Glutamatergic neuron (in vitro differentiated cells): ENCODE results near the gene CFAP157. TPM values are rescaled to one million over a fixed set of nuclear protein-coding genes. Genes with fewer than 3 reads are reported as not detected.

Source experiments
- DNase-seq: peaks from one replicate; pipeline ENCODE4 v3.0.0; 2022
- H3K27ac Mint-ChIP-seq: one replicate; pipeline ENCODE4 v1.8.0; 2020; ENCODE audit warnings: mild to moderate bottlenecking, mixed read lengths, inconsistent platforms; ENCODE audit not compliant: unreplicated experiment
- H3K27me3 Mint-ChIP-seq: one replicate; pipeline ENCODE4 v1.8.0; 2020; ENCODE audit warnings: mild to moderate bottlenecking, moderate library complexity, mixed read lengths, inconsistent platforms; ENCODE audit not compliant: unreplicated experiment
- H3K36me3 Mint-ChIP-seq: one replicate; pipeline ENCODE4 v1.8.0; 2020; ENCODE audit warnings: mild to moderate bottlenecking, mixed read lengths, inconsistent platforms; ENCODE audit not compliant: unreplicated experiment
- H3K4me1 Mint-ChIP-seq: one replicate; pipeline ENCODE4 v1.8.0; 2020; ENCODE audit warnings: mild to moderate bottlenecking, low read depth, mixed read lengths, inconsistent platforms; ENCODE audit not compliant: unreplicated experiment
- H3K4me3 Mint-ChIP-seq: one replicate; pipeline ENCODE4 v1.8.0; 2020; ENCODE audit warnings: mild to moderate bottlenecking, mixed read lengths, inconsistent platforms; ENCODE audit not compliant: unreplicated experiment
- H3K9me3 Mint-ChIP-seq: one replicate; pipeline ENCODE4 v1.8.0; 2020; ENCODE audit warnings: mild to moderate bottlenecking, moderate library complexity, mixed read lengths, inconsistent platforms; ENCODE audit not compliant: unreplicated experiment
- CTCF ChIP-seq: fragments of 200-600 bp; sonication (generic); IDR thresholded peaks from one replicate; pipeline ENCODE4 v1.5.0; 2021; ENCODE audit not compliant: partially characterized antibody, unreplicated experiment
- total RNA-seq: library from RNA; stranded (reverse); fragmentation: NEBNext Ultra II Directional; extraction: Animal tissue kit (Norgen Biotek cat#: 25700); gene quantifications from one replicate; pipeline ENCODE4 v1.2.1, GENCODE V29; 2021; ENCODE audit not compliant: unreplicated experiment

The CFAP157 gene
- total RNA-seq, 1 donor from 2014 or later, result 0.61 TPM

- no peak for DNase-seq
- Mint-ChIP-seq H3K9me3 (peaks cover 6% of the 10 kb centered on the region), H3K4me3 (no peak overlapping the region), H3K27ac (no peak overlapping the region), H3K27me3 (peaks cover 4% of the 10 kb centered on the region), H3K36me3 (no peaks in the 10 kb centered on the region), H3K4me1 (peaks cover 2% of the 10 kb centered on the region)
- no peak for TF ChIP-seq CTCF
These were observed 27.3 kb upstream of the CFAP157 start for GRCh38 chr9:127679506-127679905.

- DNase-seq, result no peak
- H3K27ac Mint-ChIP-seq, result peak overlapping the region; percentile 62
- H3K4me1 Mint-ChIP-seq, result peaks cover 2% of the 10 kb centered on the region
- TF ChIP-seq CTCF, result no peak
- H3K9me3 Mint-ChIP-seq, result peaks cover 6% of the 10 kb centered on the region
- H3K36me3 Mint-ChIP-seq, result no peaks in the 10 kb centered on the region
- no peak overlapping the region for H3K4me3 Mint-ChIP-seq
- peaks cover 4% of the 10 kb centered on the region for H3K27me3 Mint-ChIP-seq
These were observed 26.6 kb upstream of the CFAP157 start for GRCh38 chr9:127680226-127680625.

GRCh38 chr9:127680846-127681245, 25.9 kb upstream of the CFAP157 start:
- H3K36me3 Mint-ChIP-seq, result no peaks in the 10 kb centered on the region
- no peak for DNase-seq
- no peak overlapping the region for H3K4me3 Mint-ChIP-seq
- H3K9me3 Mint-ChIP-seq, result peaks cover 6% of the 10 kb centered on the region
- peaks cover 2% of the 10 kb centered on the region for H3K4me1 Mint-ChIP-seq
- no peak overlapping the region for H3K27ac Mint-ChIP-seq
- H3K27me3 Mint-ChIP-seq, result peaks cover 5% of the 10 kb centered on the region
- TF ChIP-seq CTCF, result no peak

- TF ChIP-seq CTCF, result no peak
- Mint-ChIP-seq H3K4me1 (peaks cover 2% of the 10 kb centered on the region), H3K9me3 (peaks cover 6% of the 10 kb centered on the region), H3K36me3 (peaks cover 2% of the 10 kb centered on the region), H3K27ac (no peak overlapping the region), H3K27me3 (peaks cover 2% of the 10 kb centered on the region), H3K4me3 (no peak overlapping the region)
- DNase-seq, result no peak
These were observed 24.2 kb upstream of the CFAP157 start for GRCh38 chr9:127682351-127683136.

- H3K4me1 Mint-ChIP-seq, result peaks cover under 1% of the 10 kb centered on the region
- peaks cover 9% of the 10 kb centered on the region for H3K9me3 Mint-ChIP-seq
- H3K27me3 Mint-ChIP-seq, result peaks cover 4% of the 10 kb centered on the region
- no peak for DNase-seq
- H3K36me3 Mint-ChIP-seq, result peaks cover 5% of the 10 kb centered on the region
- H3K4me3 Mint-ChIP-seq, result no peak overlapping the region
- TF ChIP-seq CTCF, result no peak
- no peak overlapping the region for H3K27ac Mint-ChIP-seq
These were observed 23.1 kb upstream of the CFAP157 start for GRCh38 chr9:127683723-127684122.
